SK-N-SH (cell line): ENCODE results near the gene MARK3. TPM values are rescaled to one million over a fixed set of nuclear protein-coding genes. Genes with fewer than 3 reads are reported as not detected.

Experiments used
- CTCF ChIA-PET: fragments of 300-600, 350-600 bp; formaldehyde crosslinking; extraction: SDS; loops from one replicate; lab custom pipeline; 2021; lab: Yijun Ruan, JAX
- POLR2A ChIA-PET: fragments of 350-600 bp; sonication (Branson Sonifier 250); formaldehyde crosslinking; extraction: SDS; loops from one replicate; lab custom pipeline; 2020; ENCODE audit warnings: antibody characterized with exemption, inconsistent platforms; lab: Yijun Ruan, JAX
- DNase-seq: peaks from one replicate; pipeline ENCODE4 v3.0.0; 2012
- H2AFZ ChIP-seq: fragments of 200-600 bp; sonication (generic); 2 replicates; pipeline ENCODE4 v1.8.1; 2016; ENCODE audit warnings: antibody characterized with exemption, mild to moderate bottlenecking, low read depth
- H3F3A ChIP-seq: fragments of 200-600 bp; sonication (generic); replicated peaks from 2 replicates; pipeline ENCODE3; 2016; ENCODE audit warnings: antibody characterized with exemption, mild to moderate bottlenecking; ENCODE audit not compliant: insufficient read depth
- H3K27ac ChIP-seq, 2 experiments: fragments of 200-500 bp in 1 of 2; fragments of 200-600 bp in 1 of 2; sonication (Bioruptor generic) in 1 of 2; sonication (generic), shearing (Covaris generic) in 1 of 2; 2 replicates each; pipeline versions ENCODE4 v1.5.1 to v1.6.1; 2014 to 2016; ENCODE audit warnings: low read depth in 2 of 2, inconsistent platforms in 1 of 2, low read length in 1 of 2, mild to moderate bottlenecking in 1 of 2, mixed read lengths in 1 of 2
- H3K27me3 ChIP-seq: fragments of 200-600 bp; sonication (generic), shearing (Covaris generic); 2 replicates; pipeline ENCODE4 v1.6.1; 2016; ENCODE audit warnings: mixed run types; ENCODE audit not compliant: insufficient read depth
- H3K36me3 ChIP-seq, 2 experiments: fragments of 200-500 bp in 1 of 2; fragments of 200-600 bp in 1 of 2; sonication (Bioruptor generic) in 1 of 2; sonication (generic) in 1 of 2; replicated peaks in 1 of 2; 2 replicates each; pipeline versions ENCODE3 to v1.5.1; 2014 to 2016; ENCODE audit warnings: low read length in 1 of 2, mild to moderate bottlenecking in 1 of 2; ENCODE audit not compliant: insufficient read depth in 2 of 2, control insufficient read depth in 1 of 2
- H3K4me1 ChIP-seq, 2 experiments: fragments of 200-500 bp in 1 of 2; fragments of 200-600 bp in 1 of 2; sonication (Bioruptor generic) in 1 of 2; sonication (generic), shearing (Covaris generic) in 1 of 2; 2 replicates each; pipeline versions ENCODE4 v1.5.1 to v1.6.1; 2014 to 2016; ENCODE audit warnings: low read depth in 1 of 2, low read length in 1 of 2, mixed run types in 1 of 2; ENCODE audit not compliant: insufficient read depth in 2 of 2, control insufficient read depth in 1 of 2
- H3K4me2 ChIP-seq: fragments of 200-600 bp; sonication (generic), shearing (Covaris generic); 2 replicates; pipeline ENCODE4 v1.6.1; 2017; ENCODE audit warnings: mixed run types
- H3K4me3 ChIP-seq, 2 experiments: fragments of 200-500 bp in 1 of 2; fragments of 200-600 bp in 1 of 2; sonication (Bioruptor generic) in 1 of 2; sonication (generic), shearing (Covaris generic) in 1 of 2; 2 replicates each; pipeline versions ENCODE4 v1.5.1 to v1.8.1; 2014 to 2016; ENCODE audit warnings: low read depth in 2 of 2, inconsistent platforms in 1 of 2, low read length in 1 of 2, mild to moderate bottlenecking in 1 of 2, mixed read lengths in 1 of 2, moderate library complexity in 1 of 2
- H3K79me2 ChIP-seq: fragments of 200-600 bp; sonication (generic); 2 replicates; pipeline ENCODE4 v1.8.1; 2017; ENCODE audit warnings: mild to moderate bottlenecking; ENCODE audit not compliant: insufficient read depth
- H3K9ac ChIP-seq: fragments of 200-600 bp; sonication (generic); 2 replicates; pipeline ENCODE4 v1.6.1; 2017; ENCODE audit warnings: mixed run types
- H3K9me2 ChIP-seq: fragments of 200-600 bp; sonication (generic); 2 replicates; pipeline ENCODE4 v1.6.1; 2017; ENCODE audit warnings: mixed run types
- H3K9me3 ChIP-seq: fragments of 200-600 bp; sonication (generic); 2 replicates; pipeline ENCODE4 v1.6.1; 2017; ENCODE audit warnings: mixed run types, mild to moderate bottlenecking, moderate library complexity
- H4K20me1 ChIP-seq: fragments of 200-600 bp; sonication (generic); 2 replicates; pipeline ENCODE4 v1.6.1; 2017; ENCODE audit warnings: mild to moderate bottlenecking, mixed run types; ENCODE audit not compliant: insufficient read depth
- ELF1 ChIP-seq: IDR thresholded peaks from 2 replicates; pipeline ENCODE4 v1.4.0; 2012
- GABPA ChIP-seq: IDR thresholded peaks from 2 replicates; pipeline ENCODE4 v1.4.0; 2012; ENCODE audit warnings: low read depth, mild to moderate bottlenecking
- GATA2 ChIP-seq: sonication (generic); formaldehyde crosslinking; IDR thresholded peaks from 2 replicates; pipeline ENCODE4 v1.5.0; 2020; ENCODE audit warnings: mild to moderate bottlenecking, missing genetic modification reagents
- JUND ChIP-seq: IDR thresholded peaks from 2 replicates; pipeline ENCODE4 v1.4.0; 2012
- MEF2A ChIP-seq: IDR thresholded peaks from 2 replicates; pipeline ENCODE4 v1.4.0; 2012; ENCODE audit warnings: low read depth, borderline replicate concordance
- MXI1 ChIP-seq: IDR thresholded peaks from 2 replicates; pipeline ENCODE4 v1.6.1; 2012; ENCODE audit warnings: mild to moderate bottlenecking, low read depth, low read length, improper control_type of control experiment
- NRF1 ChIP-seq: IDR thresholded peaks from 2 replicates; pipeline ENCODE4 v1.6.1; 2012; ENCODE audit warnings: low read depth, mild to moderate bottlenecking, low read length
- RAD21 ChIP-seq: IDR thresholded peaks from 2 replicates; pipeline ENCODE4 v1.6.1; 2012; ENCODE audit warnings: mild to moderate bottlenecking, low read length
- SMC3 ChIP-seq: IDR thresholded peaks from 2 replicates; pipeline ENCODE4 v1.6.1; 2012; ENCODE audit warnings: low read depth, low read length, improper control_type of control experiment
- TEAD4 ChIP-seq: IDR thresholded peaks from 2 replicates; pipeline ENCODE4 v1.4.0; 2012; ENCODE audit warnings: mild to moderate bottlenecking, borderline replicate concordance; ENCODE audit not compliant: insufficient read depth
- YY1 ChIP-seq: IDR thresholded peaks from 2 replicates; pipeline ENCODE4 v1.4.0; 2012; ENCODE audit warnings: low read depth, mild to moderate bottlenecking
- WGBS: methylation state at CpG from one replicate; pipeline ENCODE4 v1.1.6; 2017; ENCODE audit warnings: low lambda C conversion rate; 5-methylcytosine and 5-hydroxymethylcytosine counted together
- polyA plus RNA-seq, 3 experiments: library from polyadenylated mRNA; depleted of rRNA; stranded (reverse); fragments of >200 nt; gene quantifications; 2 replicates each; pipeline ENCODE4 v1.2.3, GENCODE V29; 2012
- TF ChIP-seq, protein P1 (sequence below): IDR thresholded peaks from 2 replicates; pipeline ENCODE4 v1.4.0; 2012; ENCODE audit warnings: low read depth
- TF ChIP-seq, protein P2 (sequence below): IDR thresholded peaks from 2 replicates; pipeline ENCODE4 v1.4.0; 2012; ENCODE audit warnings: low read depth, borderline replicate concordance
- TF ChIP-seq, protein P3 (sequence below): fragments of 150-350 bp; IDR thresholded peaks from 2 replicates; pipeline ENCODE4 v1.6.1; 2016; ENCODE audit warnings: mild to moderate bottlenecking, low read depth, low read length
- TF ChIP-seq, protein P4 (sequence below): fragments of 200-600 bp; sonication (generic); IDR thresholded peaks from 2 replicates; pipeline ENCODE4 v1.6.1; 2017; ENCODE audit warnings: antibody characterized with exemption, mild to moderate bottlenecking, moderate library complexity

MARK3 gene
- polyA plus RNA-seq, 1 of the 3 experiments (the other 2 are of a cell fraction), result 73.4 TPM

DNA sequence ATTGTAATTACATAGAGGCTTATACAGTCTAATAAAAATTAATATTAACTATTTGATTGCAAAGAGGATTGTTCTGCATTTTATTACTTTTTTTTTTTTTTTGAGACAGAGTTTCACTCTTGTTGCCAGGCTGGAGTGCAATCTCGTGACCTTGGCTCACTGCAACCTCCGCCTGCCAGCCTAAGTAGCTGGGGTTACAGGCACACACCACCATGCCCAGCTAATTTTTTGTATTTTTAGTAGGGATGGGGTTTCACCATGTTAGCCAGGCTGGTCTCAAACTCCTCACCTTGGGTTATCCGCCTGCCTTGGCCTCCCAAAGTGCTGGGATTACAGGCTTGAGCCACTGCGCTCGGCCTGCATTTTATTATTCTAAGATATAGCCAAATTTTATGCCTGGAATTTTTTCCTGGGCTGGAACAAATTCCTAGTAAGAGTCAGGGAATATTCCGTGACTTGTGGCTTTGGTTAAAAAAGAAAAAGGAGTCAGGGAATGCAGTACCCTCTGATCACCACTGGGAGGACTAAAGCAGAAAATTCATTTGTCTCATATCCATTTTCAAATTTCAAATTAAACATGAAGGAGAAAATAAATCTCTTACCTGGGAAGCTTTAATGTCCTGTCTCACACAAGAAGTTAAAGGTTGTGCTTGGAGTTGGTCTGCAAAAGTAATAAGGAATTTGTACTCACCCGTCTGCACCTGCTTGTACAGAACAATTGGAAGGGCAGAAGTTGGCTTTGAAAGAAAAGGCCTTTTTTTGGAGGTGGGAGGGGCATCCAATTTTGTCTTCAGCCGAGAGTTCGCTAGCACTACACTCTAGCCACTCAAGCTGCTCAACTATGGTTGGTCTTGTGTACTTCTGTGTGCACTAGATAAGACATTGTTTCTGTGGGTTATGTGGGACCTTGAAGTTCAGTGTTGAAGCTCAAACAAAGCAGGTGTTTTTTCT lies 8.7 kb downstream of the MARK3 start:
- H3K36me3 ChIP-seq, result no peaks in the 10 kb centered on the region
- no peaks in the 10 kb centered on the region for H3K27me3 ChIP-seq
- peaks cover 100% of the 10 kb centered on the region for H4K20me1 ChIP-seq
- peaks cover 2 to 50% of the 10 kb centered on the region in 2 experiments for H3K4me1 ChIP-seq
- peak overlapping the region in 1 of 2 experiments; percentile 19; a peak in 1 of 4 replicates for H3K27ac ChIP-seq
- H3K9me3 ChIP-seq, result no peaks in the 10 kb centered on the region
- WGBS, result 52% methylated on average over 8 of the region's 9 CpGs
- no peak overlapping the region for H3K9ac ChIP-seq
- ChIA-PET POLR2A (no interaction called here), CTCF (interaction anchor here (0.5 to 2.7 kb wide), 27 partner anchors 9 to 305 kb away, joined by 3 to 25 read pairs (median 4); partner anchors contain the start of gene MARK3)
- TF ChIP-seq, protein P1, sequence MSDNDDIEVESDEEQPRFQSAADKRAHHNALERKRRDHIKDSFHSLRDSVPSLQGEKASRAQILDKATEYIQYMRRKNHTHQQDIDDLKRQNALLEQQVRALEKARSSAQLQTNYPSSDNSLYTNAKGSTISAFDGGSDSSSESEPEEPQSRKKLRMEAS, result no peak
- TF ChIP-seq, protein P2, sequence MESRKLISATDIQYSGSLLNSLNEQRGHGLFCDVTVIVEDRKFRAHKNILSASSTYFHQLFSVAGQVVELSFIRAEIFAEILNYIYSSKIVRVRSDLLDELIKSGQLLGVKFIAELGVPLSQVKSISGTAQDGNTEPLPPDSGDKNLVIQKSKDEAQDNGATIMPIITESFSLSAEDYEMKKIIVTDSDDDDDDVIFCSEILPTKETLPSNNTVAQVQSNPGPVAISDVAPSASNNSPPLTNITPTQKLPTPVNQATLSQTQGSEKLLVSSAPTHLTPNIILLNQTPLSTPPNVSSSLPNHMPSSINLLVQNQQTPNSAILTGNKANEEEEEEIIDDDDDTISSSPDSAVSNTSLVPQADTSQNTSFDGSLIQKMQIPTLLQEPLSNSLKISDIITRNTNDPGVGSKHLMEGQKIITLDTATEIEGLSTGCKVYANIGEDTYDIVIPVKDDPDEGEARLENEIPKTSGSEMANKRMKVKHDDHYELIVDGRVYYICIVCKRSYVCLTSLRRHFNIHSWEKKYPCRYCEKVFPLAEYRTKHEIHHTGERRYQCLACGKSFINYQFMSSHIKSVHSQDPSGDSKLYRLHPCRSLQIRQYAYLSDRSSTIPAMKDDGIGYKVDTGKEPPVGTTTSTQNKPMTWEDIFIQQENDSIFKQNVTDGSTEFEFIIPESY, result no peak
- TF ChIP-seq MEF2A, result no peak
- no peak for TF ChIP-seq YY1
- no peak for TF ChIP-seq ELF1
- TF ChIP-seq NRF1, result no peak
- no peak for TF ChIP-seq GATA2
- TF ChIP-seq MXI1, result no peak
- TF ChIP-seq, protein P3, sequence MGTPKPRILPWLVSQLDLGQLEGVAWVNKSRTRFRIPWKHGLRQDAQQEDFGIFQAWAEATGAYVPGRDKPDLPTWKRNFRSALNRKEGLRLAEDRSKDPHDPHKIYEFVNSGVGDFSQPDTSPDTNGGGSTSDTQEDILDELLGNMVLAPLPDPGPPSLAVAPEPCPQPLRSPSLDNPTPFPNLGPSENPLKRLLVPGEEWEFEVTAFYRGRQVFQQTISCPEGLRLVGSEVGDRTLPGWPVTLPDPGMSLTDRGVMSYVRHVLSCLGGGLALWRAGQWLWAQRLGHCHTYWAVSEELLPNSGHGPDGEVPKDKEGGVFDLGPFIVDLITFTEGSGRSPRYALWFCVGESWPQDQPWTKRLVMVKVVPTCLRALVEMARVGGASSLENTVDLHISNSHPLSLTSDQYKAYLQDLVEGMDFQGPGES, result no peak
- TF ChIP-seq, protein P4, sequence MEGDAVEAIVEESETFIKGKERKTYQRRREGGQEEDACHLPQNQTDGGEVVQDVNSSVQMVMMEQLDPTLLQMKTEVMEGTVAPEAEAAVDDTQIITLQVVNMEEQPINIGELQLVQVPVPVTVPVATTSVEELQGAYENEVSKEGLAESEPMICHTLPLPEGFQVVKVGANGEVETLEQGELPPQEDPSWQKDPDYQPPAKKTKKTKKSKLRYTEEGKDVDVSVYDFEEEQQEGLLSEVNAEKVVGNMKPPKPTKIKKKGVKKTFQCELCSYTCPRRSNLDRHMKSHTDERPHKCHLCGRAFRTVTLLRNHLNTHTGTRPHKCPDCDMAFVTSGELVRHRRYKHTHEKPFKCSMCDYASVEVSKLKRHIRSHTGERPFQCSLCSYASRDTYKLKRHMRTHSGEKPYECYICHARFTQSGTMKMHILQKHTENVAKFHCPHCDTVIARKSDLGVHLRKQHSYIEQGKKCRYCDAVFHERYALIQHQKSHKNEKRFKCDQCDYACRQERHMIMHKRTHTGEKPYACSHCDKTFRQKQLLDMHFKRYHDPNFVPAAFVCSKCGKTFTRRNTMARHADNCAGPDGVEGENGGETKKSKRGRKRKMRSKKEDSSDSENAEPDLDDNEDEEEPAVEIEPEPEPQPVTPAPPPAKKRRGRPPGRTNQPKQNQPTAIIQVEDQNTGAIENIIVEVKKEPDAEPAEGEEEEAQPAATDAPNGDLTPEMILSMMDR, result peak; percentile 79
- peak; percentile 20; the same call in 1 of the 2 replicates for TF ChIP-seq SMC3
- TF ChIP-seq GABPA, result no peak
- TF ChIP-seq JUND, result no peak
- peak; percentile 46 for TF ChIP-seq RAD21
- TF ChIP-seq TEAD4, result no peak
- H3K79me2 ChIP-seq, result peaks cover 100% of the 10 kb centered on the region
- peak overlapping the region in 1 of 2 experiments; percentile 4; a peak in 1 of 4 replicates for H3K4me3 ChIP-seq
- DNase-seq, result peak; percentile 50
- H3K4me2 ChIP-seq, result 0 out of 2 replicates have a peak overlapping the region, but pooled peaks have one; percentile 17
- no peaks in the 10 kb centered on the region for H3K9me2 ChIP-seq
- no peak overlapping the region for H2AFZ ChIP-seq
- peaks cover 12% of the 10 kb centered on the region for H3F3A ChIP-seq
